ENCODE results near the gene TSPAN18. TPM values are rescaled to one million over a fixed set of nuclear protein-coding genes. Genes with fewer than 3 reads are reported as not detected.

TSPAN18 gene
- total RNA-seq, 2 experiments from 2014 or later = 38.7 to 42.3 TPM

DNA sequence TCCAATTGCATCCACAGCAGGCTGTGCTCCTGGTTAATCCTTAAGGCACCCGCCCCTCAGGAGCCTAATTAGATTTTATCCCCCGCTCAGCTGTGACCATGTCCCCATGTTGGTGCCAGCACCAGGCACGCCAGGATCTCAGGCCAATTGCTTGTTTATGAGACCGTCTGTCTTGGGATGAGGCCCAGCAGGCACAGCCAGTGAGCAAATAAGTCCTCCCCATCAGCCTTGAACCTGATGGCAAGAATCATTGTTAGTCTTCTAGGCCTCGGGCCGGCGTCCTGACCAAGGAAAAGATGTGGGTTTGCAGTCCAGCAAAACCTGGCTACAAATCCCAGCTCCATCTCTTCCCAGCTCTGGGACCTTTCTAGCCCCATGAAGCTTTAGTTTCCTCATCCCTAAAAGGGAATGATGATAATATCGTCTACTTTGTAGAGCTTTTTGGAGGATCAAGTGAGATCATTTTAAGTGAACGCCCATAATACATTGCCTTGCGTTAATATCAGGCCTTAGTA is 166.6 kb downstream of the TSPAN18 start:
- no peaks in the 10 kb centered on the region for H3K36me3 Mint-ChIP-seq (ENCODE audit: low read depth)
- H3K27me3 Mint-ChIP-seq = no peaks in the 10 kb centered on the region
- DNase-seq = no peak
- H3K9me3 Mint-ChIP-seq = no peaks in the 10 kb centered on the region
- H3K4me3 Mint-ChIP-seq = no peak overlapping the region
- H3K27ac Mint-ChIP-seq = no peak overlapping the region
- no peaks in the 10 kb centered on the region for H3K4me1 Mint-ChIP-seq
- ChIA-PET POLR2A (no interaction called here), CTCF (interaction anchor here (1.9 kb wide), 1 partner anchor 118 kb away, joined by 6 read pairs; no protein-coding TSS in a partner anchor)

DNA sequence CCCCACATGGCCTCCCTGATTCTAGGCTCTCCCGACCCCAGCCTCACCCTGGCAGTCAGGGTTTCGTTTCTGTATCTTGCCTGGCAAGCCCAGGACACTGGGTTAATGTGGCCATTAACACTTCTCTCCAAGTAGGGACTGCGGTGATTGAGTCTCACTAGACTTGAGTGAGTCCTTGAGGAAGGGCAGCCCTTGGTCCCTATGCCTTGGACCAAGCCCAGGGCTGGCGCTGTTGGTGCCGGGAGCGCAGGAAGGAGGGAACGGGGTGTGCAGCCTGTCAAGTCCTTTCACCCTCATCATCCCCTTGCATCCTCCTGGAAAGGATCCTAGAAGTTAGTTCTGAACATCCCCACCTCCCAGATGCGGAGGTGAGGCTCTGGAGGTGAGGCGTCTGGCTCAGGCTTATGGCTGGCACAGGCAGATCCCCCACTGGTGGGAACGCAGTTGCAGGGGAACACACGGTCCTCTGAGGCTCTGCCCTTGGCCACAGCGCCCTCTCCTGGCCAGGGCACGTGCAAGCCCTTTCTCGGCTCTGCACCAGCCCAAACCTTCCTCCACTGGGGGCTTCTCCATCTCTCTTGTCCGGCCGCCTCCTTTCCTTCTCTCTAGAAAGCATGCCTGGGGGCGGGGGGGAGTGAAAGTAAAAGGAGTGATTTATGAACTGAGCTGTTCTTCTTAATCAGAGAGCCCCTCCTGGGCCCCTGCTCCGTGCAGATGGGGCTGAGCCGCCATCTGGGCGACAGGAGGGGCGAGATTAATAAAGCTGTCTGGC is 167.3 kb downstream of the TSPAN18 start:
- peak; percentile 61 for DNase-seq
- ChIA-PET CTCF (interaction anchor here (1.0 to 1.9 kb wide), 5 partner anchors 17 to 339 kb away, joined by 3 to 7 read pairs (median 4); no protein-coding TSS in a partner anchor), POLR2A (no interaction called here)
- Mint-ChIP-seq H3K27ac (no peak overlapping the region), H3K9me3 (no peaks in the 10 kb centered on the region), H3K27me3 (no peaks in the 10 kb centered on the region), H3K4me1 (no peaks in the 10 kb centered on the region), H3K36me3 (ENCODE audit: low read depth) (peaks cover 3% of the 10 kb centered on the region), H3K4me3 (no peak overlapping the region)

DNA sequence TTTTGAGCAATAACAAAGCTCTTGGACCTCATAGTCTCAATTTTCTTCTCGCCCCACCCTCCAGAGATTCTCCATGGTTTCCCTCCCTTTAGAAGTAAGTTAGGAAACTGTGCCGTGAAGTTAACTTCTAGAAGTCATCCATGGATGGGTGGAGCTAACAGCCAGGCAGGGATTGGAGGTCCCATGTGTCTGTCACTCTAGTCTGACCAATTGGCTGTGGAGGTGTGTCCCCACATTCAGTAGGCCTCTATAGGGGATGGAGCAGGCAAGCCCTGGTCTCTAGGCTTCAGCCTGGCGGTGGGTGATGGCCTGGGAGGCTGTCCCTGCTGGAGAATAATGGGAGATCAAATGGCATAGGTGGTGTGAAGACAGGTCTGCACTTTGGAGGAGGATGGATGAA is 173.2 kb downstream of the TSPAN18 start:
- ChIA-PET CTCF (interaction anchor here (2.5 kb wide), 1 partner anchor 11 kb away, joined by 8 read pairs; no protein-coding TSS in a partner anchor), POLR2A (no interaction called here)
- DNase-seq = peak; percentile 27

DNA sequence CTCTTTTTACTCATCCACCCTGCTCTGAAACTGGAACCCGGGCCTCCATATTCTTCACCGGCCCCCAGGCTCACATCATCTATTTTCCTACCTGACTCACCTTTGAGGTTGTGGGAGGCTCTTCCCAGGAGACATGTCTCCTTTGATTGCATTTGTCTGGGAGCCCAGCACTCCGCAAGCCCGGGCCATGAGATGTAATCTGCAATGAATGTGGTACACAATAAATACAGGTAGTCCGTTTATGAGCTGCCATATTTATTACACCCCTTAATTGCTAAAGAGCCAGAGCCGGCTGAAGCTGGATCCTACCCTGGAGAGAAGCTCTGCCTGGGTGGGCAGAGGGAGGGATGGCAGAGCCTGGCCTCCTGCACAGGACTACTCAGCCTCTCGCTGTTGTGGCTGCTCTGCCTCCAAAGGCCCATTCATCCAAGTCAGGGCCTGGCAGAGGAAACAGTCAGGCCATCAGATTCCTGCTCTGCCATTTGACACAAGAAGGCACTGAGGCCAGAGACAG is 174.4 kb downstream of the TSPAN18 start:
- H3K4me1 Mint-ChIP-seq = no peaks in the 10 kb centered on the region
- no peaks in the 10 kb centered on the region for H3K9me3 Mint-ChIP-seq
- POLR2A ChIA-PET = no interaction called here

More for the DNA sequence above, 173.2 kb downstream of the TSPAN18 start:
- Mint-ChIP-seq H3K36me3 (ENCODE audit: low read depth) (peaks cover 4% of the 10 kb centered on the region), H3K4me3 (no peak overlapping the region), H3K9me3 (no peaks in the 10 kb centered on the region), H3K27me3 (no peaks in the 10 kb centered on the region), H3K4me1 (no peaks in the 10 kb centered on the region), H3K27ac (no peak overlapping the region)

DNA sequence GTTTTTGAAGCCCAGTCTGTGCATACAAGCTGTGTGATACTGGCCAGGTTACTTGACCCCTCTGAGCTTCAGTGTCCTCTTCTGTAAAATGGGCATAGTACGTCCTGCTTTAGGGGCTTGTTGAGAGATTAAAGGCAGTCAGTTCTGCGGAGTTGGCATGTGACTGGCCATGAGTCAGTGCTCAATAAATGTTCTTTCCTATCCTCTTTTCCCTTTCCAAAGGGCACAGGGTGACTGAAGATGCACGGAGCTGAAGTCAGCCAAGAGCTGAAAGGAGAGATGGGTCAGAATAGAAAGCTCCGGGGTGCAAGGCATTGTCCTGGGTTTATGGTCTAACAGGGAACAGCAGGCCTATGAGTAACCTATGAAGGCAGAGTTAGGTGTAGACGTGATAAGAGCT is 175.0 kb downstream of the TSPAN18 start:
- H3K9me3 Mint-ChIP-seq = no peaks in the 10 kb centered on the region

More for the DNA sequence above, 174.4 kb downstream of the TSPAN18 start:
- CTCF ChIA-PET = interaction anchor here (0.6 to 2.4 kb wide), 3 partner anchors 10 to 547 kb away, joined by 3 to 14 read pairs (median 3); no protein-coding TSS in a partner anchor
- Mint-ChIP-seq H3K27me3 (no peaks in the 10 kb centered on the region), H3K36me3 (ENCODE audit: low read depth) (peaks cover 4% of the 10 kb centered on the region), H3K27ac (no peak overlapping the region), H3K4me3 (no peak overlapping the region)
- no peak for DNase-seq

DNA sequence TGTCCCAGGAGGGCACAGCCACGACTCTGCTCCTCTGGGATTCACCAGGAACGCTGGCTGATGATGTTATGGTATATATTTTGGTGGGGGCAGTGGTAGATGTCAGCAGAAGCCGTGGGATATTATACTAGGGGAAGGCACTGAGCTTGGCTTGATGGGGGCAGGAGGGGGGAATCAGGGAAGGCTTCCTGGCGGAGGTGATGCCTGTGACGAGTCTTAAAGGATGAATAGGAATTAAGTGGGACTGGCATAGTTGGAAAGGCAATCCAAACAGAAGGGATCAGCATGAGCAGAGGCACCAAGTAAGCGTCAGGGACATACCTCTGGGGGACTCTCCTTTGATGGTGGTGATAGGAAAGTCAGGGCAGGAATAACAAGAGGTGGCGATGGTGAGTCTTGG is 176.3 kb downstream of the TSPAN18 start:
- peaks cover 4% of the 10 kb centered on the region for H3K36me3 Mint-ChIP-seq (ENCODE audit: low read depth)
- no peaks in the 10 kb centered on the region for H3K9me3 Mint-ChIP-seq
- H3K27me3 Mint-ChIP-seq = no peaks in the 10 kb centered on the region
- CTCF ChIA-PET = no interaction called here
- no peak for DNase-seq
- POLR2A ChIA-PET = no interaction called here
- H3K4me3 Mint-ChIP-seq = no peak overlapping the region
- H3K27ac Mint-ChIP-seq = no peak overlapping the region
- no peaks in the 10 kb centered on the region for H3K4me1 Mint-ChIP-seq

More for the DNA sequence above, 175.0 kb downstream of the TSPAN18 start:
- Mint-ChIP-seq H3K27ac (no peak overlapping the region), H3K36me3 (ENCODE audit: low read depth) (peaks cover 4% of the 10 kb centered on the region), H3K4me1 (no peaks in the 10 kb centered on the region), H3K4me3 (no peak overlapping the region), H3K27me3 (no peaks in the 10 kb centered on the region)
- POLR2A ChIA-PET = no interaction called here
- CTCF ChIA-PET = interaction anchor here (1.2 to 2.4 kb wide), 2 partner anchors 10 to 280 kb away, joined by 3 to 14 read pairs; no protein-coding TSS in a partner anchor
- no peak for DNase-seq

DNA sequence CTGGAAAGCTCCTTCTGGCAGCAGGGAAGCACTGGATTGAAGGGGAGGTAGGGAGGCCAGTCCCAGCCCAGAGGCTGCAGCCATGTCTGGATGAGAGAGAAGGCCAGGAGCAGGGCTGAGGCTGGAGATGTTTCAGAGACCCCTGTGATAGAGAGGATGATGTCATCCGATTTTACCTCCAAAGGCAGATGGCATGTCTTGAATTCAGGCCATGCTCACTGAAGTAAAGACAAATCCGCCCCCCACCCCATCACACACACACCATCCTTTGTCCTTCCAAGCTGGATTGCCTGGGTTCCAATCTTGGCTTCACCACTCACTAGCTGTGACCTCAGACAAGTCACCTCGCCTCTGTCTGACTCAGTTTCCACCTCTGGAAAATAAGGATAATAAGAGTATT is 176.8 kb downstream of the TSPAN18 start:
- Mint-ChIP-seq H3K9me3 (no peaks in the 10 kb centered on the region), H3K27me3 (no peaks in the 10 kb centered on the region), H3K27ac (no peak overlapping the region), H3K4me1 (no peaks in the 10 kb centered on the region), H3K36me3 (ENCODE audit: low read depth) (peaks cover 4% of the 10 kb centered on the region), H3K4me3 (no peak overlapping the region)
- ChIA-PET CTCF (no interaction called here), POLR2A (no interaction called here)
- no peak for DNase-seq

DNA sequence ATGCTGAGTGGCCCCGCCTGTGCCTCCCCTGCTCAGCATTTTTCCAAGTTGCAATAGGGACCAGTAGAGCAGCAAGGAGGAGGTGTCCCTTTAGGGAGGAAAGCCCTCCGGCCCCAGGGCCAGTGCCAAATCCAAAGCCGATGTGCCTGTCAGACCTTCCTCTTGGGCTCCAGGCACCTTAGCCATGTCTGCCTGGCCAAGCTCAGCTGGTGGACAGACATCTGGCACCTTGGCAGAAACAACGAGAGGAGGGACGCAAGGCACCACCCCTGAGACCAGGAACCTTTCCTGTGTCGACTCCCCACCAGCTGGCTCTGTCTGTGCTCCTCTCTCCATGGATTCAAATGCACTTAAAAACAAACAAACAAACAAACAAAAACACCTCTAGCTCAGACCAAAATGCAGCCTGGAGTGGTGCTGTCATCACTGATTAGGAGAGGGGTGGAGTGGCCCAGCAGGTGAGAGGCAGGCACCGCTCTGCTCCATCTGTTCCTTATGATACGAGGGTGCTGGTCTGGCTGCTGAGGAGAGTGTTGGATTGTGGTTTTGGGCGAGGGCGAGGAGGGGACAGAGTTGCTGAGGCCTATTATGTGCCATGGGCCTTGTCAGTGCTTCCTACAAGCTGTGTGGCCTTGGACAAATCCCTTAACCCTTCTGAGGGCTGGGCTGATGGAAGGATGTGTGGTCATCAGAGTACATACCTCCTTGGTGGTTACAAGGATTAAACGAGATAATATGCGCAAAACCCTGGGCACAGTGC is 177.7 kb downstream of the TSPAN18 start:
- Mint-ChIP-seq H3K36me3 (ENCODE audit: low read depth) (no peaks in the 10 kb centered on the region), H3K27ac (no peak overlapping the region), H3K9me3 (no peaks in the 10 kb centered on the region), H3K4me3 (no peak overlapping the region), H3K4me1 (no peaks in the 10 kb centered on the region), H3K27me3 (no peaks in the 10 kb centered on the region)
- POLR2A ChIA-PET = no interaction called here
- no peak for DNase-seq
- CTCF ChIA-PET = no interaction called here

DNA sequence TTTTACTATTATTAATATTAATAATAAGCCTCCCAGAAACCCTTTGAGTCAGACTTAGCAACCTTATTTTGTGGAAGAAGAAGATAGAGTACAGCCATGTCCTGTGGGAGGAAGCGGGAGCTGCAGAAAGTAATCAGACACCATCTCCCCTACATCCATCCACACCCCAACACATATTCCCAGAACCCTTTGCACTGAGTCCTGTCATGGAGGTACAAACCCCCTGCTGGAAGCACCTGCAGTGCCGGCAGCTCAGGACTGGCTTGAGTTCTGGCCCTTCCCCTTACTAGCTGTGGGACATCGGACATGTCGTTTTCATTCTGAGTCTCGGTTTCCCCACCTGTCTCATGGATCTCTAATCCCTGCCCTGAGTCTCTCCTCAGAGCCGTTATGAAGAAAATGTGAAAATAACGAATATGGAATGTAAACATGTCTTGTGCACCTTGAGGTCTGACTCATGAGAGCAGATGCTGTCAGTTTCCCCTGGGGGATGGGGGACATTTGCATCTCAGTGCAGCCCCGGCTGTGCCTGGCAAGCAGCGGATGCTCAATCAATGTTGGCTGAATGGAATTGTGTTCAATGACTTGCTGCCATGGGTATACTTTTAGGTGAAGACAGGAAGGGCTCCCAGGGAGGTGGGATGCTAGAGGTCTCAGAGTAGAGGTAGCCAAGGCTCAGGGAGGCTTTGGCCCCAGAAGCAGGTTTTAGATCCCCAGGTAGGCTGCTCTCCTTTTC is 178.5 kb downstream of the TSPAN18 start:
- Mint-ChIP-seq H3K27me3 (no peaks in the 10 kb centered on the region), H3K4me1 (no peaks in the 10 kb centered on the region), H3K9me3 (no peaks in the 10 kb centered on the region), H3K27ac (no peak overlapping the region), H3K36me3 (ENCODE audit: low read depth) (no peaks in the 10 kb centered on the region), H3K4me3 (no peak overlapping the region)
- no peak for DNase-seq
- ChIA-PET CTCF (no interaction called here), POLR2A (no interaction called here)

DNA sequence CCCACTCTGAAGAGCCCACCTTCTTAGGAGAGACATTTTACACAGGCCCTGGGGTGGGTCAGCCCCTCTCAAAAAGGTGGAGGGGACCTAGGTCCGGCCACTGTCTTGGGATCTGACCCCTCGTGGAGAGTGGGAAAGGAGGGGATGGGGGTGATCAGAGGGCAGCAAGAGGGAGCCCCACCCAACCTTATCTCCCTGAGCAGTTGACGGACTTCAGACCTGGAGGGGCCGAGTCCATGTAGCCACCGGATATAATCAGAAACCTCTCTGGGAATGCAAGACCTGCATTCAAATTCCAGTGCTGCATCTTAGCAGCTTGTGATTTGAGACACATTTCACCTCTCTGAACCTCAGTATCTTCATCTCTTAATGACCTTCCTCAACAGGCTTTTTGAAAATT is 179.9 kb downstream of the TSPAN18 start:
- no peak overlapping the region for H3K27ac Mint-ChIP-seq
- peaks cover 4% of the 10 kb centered on the region for H3K4me1 Mint-ChIP-seq
- no peaks in the 10 kb centered on the region for H3K36me3 Mint-ChIP-seq (ENCODE audit: low read depth)
- POLR2A ChIA-PET = no interaction called here
- H3K27me3 Mint-ChIP-seq = no peaks in the 10 kb centered on the region
- DNase-seq = no peak
- CTCF ChIA-PET = no interaction called here
- no peaks in the 10 kb centered on the region for H3K9me3 Mint-ChIP-seq
- H3K4me3 Mint-ChIP-seq = no peak overlapping the region

DNA sequence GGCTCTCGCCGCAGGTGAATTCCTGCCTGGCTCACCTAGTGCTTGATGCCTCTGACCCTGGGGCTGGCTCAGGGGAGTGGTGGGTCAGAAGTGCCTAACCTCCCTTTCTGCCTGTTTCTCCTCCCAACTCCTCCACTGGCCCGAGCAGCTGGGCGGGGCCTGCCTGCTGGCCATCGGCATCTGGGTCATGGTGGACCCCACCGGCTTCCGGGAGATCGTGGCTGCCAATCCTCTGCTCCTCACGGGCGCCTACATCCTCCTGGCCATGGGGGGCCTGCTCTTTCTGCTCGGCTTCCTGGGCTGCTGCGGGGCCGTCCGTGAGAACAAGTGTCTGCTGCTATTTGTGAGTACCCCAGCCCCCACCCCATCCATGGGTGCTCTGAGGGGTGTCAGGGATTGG is 182.8 kb downstream of the TSPAN18 start:
- no peak for DNase-seq
- Mint-ChIP-seq H3K36me3 (ENCODE audit: low read depth) (no peaks in the 10 kb centered on the region), H3K4me3 (no peak overlapping the region), H3K27ac (no peak overlapping the region), H3K27me3 (no peaks in the 10 kb centered on the region), H3K4me1 (peaks cover 4% of the 10 kb centered on the region), H3K9me3 (no peaks in the 10 kb centered on the region)
- ChIA-PET POLR2A (no interaction called here), CTCF (no interaction called here)

DNA sequence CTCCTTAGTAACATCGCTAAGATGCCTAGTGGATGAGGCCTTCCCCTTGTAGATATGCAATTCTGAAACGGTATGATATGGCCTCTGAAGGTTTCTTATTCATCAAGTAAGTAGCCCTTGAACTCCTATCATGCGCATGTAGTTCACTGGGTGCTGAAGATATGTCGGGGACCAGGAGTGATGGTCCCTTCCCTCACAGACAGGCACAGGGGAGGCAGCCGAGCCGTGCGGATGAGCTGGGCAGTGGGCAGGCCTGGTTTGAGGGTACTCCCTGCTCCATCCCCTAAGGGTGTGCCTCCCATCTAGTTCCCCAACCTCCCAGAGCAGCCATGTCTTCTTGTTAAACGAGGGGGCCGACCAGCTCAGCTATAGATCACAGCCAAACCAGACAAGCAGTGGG is 183.8 kb downstream of the TSPAN18 start:
- no peak for DNase-seq
- H3K36me3 Mint-ChIP-seq (ENCODE audit: low read depth) = no peaks in the 10 kb centered on the region
- no peak overlapping the region for H3K27ac Mint-ChIP-seq
- POLR2A ChIA-PET = interaction anchor here (1.1 to 1.6 kb wide), 2 partner anchors 13 to 48 kb away, joined by 3 read pairs; no protein-coding TSS in a partner anchor
- CTCF ChIA-PET = interaction anchor here (0.7 to 2.2 kb wide), 28 partner anchors 9 to 354 kb away, joined by 3 to 17 read pairs (median 5); no protein-coding TSS in a partner anchor
- no peaks in the 10 kb centered on the region for H3K9me3 Mint-ChIP-seq
- no peaks in the 10 kb centered on the region for H3K27me3 Mint-ChIP-seq
- peaks cover 4% of the 10 kb centered on the region for H3K4me1 Mint-ChIP-seq
- H3K4me3 Mint-ChIP-seq = no peak overlapping the region

Measured in activated CD4-positive, alpha-beta memory T cell treated with anti-CD3 and anti-CD28 coated beads, Interleukin-2, amount 10 ng/mL, durations not matched to agents 7 days and 5 days (primary cell).